ENCODE measurements around the gene LARP1B. TPM values are rescaled to one million over a fixed set of nuclear protein-coding genes. Genes with fewer than 3 reads are reported as not detected.
A peak's percentile ranks its signal among the peaks of the same experiment; 100 is the strongest.

LARP1B gene
- total and polyA plus RNA-seq, 2 donors (not counting 1 experiment from before 2014, with no cell fraction given) = 16.8 to 17.1 TPM

DNA sequence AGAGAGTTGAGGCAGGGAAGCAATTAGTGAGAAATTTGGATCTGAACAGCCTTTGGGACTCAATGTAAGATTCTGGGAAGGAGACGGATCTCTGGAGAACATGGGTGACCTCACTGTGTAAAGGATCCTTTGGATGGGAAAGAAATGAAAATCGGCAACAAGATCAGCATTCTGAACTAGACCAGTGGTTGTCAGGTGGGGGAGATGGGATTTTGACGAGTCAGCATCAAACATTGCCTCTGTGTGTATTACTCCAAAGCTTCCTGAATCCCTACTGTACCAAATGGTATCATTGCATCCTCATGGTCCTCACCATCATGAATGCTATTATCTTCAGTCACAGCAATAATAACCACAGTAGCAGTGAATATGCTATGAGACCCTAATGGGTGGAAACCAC is 173.7 kb downstream of the LARP1B start:
- no peak overlapping the region for H3K4me2 ChIP-seq (ENCODE audit: extremely low read depth, insufficient read depth, low read length)
- H3K36me3 ChIP-seq (ENCODE audit: control insufficient read depth, insufficient read depth, low read length) = no peaks in the 10 kb centered on the region
- no peak overlapping the region for H3K4me3 ChIP-seq (replicated peaks in 1 of 4; ENCODE audit: control extremely low read depth in 1 of 4, insufficient read depth in 1 of 4, low read depth in 3 of 4, low read length in 4 of 4)
- no peak overlapping the region for H2AFZ ChIP-seq (ENCODE audit: low read length)
- H3K27me3 ChIP-seq (ENCODE audit: control insufficient read depth, insufficient read depth, low read length) = no peaks in the 10 kb centered on the region
- no peaks in the 10 kb centered on the region for H3K4me1 ChIP-seq (ENCODE audit: control insufficient read depth, extremely low read depth, insufficient read depth, low read length)
- H3K9ac ChIP-seq (ENCODE audit: insufficient read depth, low read length) = no peak overlapping the region
- no peak for DNase-seq (ENCODE audit: low read depth in 2 of 2)
- H3K27ac ChIP-seq (ENCODE audit: insufficient read depth, low read length) = no peak overlapping the region
- no peaks in the 10 kb centered on the region for H3K9me3 ChIP-seq (ENCODE audit: control insufficient read depth, insufficient read depth, low read depth, low read length)
- TF ChIP-seq, protein P1, sequence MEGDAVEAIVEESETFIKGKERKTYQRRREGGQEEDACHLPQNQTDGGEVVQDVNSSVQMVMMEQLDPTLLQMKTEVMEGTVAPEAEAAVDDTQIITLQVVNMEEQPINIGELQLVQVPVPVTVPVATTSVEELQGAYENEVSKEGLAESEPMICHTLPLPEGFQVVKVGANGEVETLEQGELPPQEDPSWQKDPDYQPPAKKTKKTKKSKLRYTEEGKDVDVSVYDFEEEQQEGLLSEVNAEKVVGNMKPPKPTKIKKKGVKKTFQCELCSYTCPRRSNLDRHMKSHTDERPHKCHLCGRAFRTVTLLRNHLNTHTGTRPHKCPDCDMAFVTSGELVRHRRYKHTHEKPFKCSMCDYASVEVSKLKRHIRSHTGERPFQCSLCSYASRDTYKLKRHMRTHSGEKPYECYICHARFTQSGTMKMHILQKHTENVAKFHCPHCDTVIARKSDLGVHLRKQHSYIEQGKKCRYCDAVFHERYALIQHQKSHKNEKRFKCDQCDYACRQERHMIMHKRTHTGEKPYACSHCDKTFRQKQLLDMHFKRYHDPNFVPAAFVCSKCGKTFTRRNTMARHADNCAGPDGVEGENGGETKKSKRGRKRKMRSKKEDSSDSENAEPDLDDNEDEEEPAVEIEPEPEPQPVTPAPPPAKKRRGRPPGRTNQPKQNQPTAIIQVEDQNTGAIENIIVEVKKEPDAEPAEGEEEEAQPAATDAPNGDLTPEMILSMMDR (conservative IDR thresholded peaks at IDR 0.05 in 1 of 2, IDR thresholded peaks at IDR 0.05 in 1 of 2; ENCODE audit: low read depth in 1 of 2, low read length in 2 of 2) = no peak
- TF ChIP-seq EZH2 (IDR thresholded peaks at IDR 0.05; ENCODE audit: low read length, missing control alignments) = no peak
- H3K79me2 ChIP-seq (ENCODE audit: control insufficient read depth, insufficient read depth, low read length) = no peaks in the 10 kb centered on the region
- no peaks in the 10 kb centered on the region for H4K20me1 ChIP-seq (ENCODE audit: control insufficient read depth, extremely low read depth, insufficient read depth, low read length)

DNA sequence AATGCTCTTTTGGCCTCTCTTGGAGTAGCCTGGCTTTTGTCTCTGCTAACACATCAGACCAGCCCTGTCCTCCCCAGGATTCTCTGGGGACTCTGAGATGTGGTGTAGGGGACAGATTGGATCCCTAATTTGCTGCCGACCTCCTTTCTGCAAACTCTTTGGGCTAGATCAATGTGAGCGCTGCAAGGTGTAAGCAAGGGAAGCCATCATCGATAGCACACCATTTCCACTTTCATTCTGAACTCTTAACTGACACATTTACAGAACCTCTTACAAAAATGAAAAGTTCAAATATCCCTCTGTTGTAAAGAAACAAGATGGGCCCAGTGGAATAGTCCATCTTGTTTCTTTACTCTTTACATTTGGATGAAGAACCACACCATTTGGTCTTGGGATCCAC is 179.9 kb downstream of the LARP1B start:
- H3K9me3 ChIP-seq (ENCODE audit: control insufficient read depth, insufficient read depth, low read depth, low read length) = no peaks in the 10 kb centered on the region
- TF ChIP-seq EZH2 (IDR thresholded peaks at IDR 0.05; ENCODE audit: low read length, missing control alignments) = no peak
- TF ChIP-seq, protein P1 (conservative IDR thresholded peaks at IDR 0.05 in 1 of 2, IDR thresholded peaks at IDR 0.05 in 1 of 2; ENCODE audit: low read depth in 1 of 2, low read length in 2 of 2) = no peak
- peaks cover 9% of the 10 kb centered on the region for H3K4me1 ChIP-seq (ENCODE audit: control insufficient read depth, extremely low read depth, insufficient read depth, low read length)
- no peaks in the 10 kb centered on the region for H3K79me2 ChIP-seq (ENCODE audit: control insufficient read depth, insufficient read depth, low read length)
- H3K27me3 ChIP-seq (ENCODE audit: control insufficient read depth, insufficient read depth, low read length) = no peaks in the 10 kb centered on the region
- no peak for DNase-seq (ENCODE audit: low read depth in 2 of 2)
- no peak overlapping the region for H2AFZ ChIP-seq (ENCODE audit: low read length)
- H4K20me1 ChIP-seq (ENCODE audit: control insufficient read depth, extremely low read depth, insufficient read depth, low read length) = no peaks in the 10 kb centered on the region
- no peak overlapping the region for H3K9ac ChIP-seq (ENCODE audit: insufficient read depth, low read length)
- H3K27ac ChIP-seq (ENCODE audit: insufficient read depth, low read length) = peak overlapping the region; percentile 74
- no peak overlapping the region for H3K4me3 ChIP-seq (replicated peaks in 1 of 4; ENCODE audit: control extremely low read depth in 1 of 4, insufficient read depth in 1 of 4, low read depth in 3 of 4, low read length in 4 of 4)
- peak overlapping the region; percentile 49 for H3K4me2 ChIP-seq (ENCODE audit: extremely low read depth, insufficient read depth, low read length)
- no peaks in the 10 kb centered on the region for H3K36me3 ChIP-seq (ENCODE audit: control insufficient read depth, insufficient read depth, low read length)

DNA sequence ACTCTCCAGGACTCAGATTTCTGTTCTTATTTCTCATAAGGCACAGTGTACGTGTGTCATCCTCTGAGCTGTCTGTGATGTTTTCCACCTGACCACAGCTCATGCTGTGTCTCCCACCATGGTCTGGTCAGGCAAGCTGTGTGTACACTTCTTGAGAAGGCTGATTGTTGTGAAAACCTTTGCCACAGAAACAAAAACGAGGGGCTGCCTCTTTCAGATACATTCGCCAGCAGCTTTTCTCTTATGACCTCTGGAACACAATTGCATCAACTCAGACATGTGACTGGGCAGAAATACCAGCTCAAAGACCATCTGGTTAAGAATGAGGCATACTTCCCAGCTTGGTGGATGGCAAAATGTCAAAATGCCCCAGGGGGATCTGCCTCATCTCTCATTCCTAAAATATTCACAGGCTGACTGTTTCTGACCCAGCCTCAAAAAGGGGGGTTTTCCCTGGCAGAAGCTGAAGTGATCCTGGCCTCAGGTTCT is 180.4 kb downstream of the LARP1B start:
- H3K36me3 ChIP-seq (ENCODE audit: control insufficient read depth, insufficient read depth, low read length) = no peaks in the 10 kb centered on the region
- no peak overlapping the region for H3K9ac ChIP-seq (ENCODE audit: insufficient read depth, low read length)
- no peaks in the 10 kb centered on the region for H3K27me3 ChIP-seq (ENCODE audit: control insufficient read depth, insufficient read depth, low read length)
- no peaks in the 10 kb centered on the region for H3K9me3 ChIP-seq (ENCODE audit: control insufficient read depth, insufficient read depth, low read depth, low read length)
- H3K4me3 ChIP-seq (replicated peaks in 1 of 4; ENCODE audit: control extremely low read depth in 1 of 4, insufficient read depth in 1 of 4, low read depth in 3 of 4, low read length in 4 of 4) = no peak overlapping the region
- H4K20me1 ChIP-seq (ENCODE audit: control insufficient read depth, extremely low read depth, insufficient read depth, low read length) = no peaks in the 10 kb centered on the region
- TF ChIP-seq, protein P1 (conservative IDR thresholded peaks at IDR 0.05 in 1 of 2, IDR thresholded peaks at IDR 0.05 in 1 of 2; ENCODE audit: low read depth in 1 of 2, low read length in 2 of 2) = no peak
- no peak for TF ChIP-seq EZH2 (IDR thresholded peaks at IDR 0.05; ENCODE audit: low read length, missing control alignments)
- peak overlapping the region; percentile 74 for H3K27ac ChIP-seq (ENCODE audit: insufficient read depth, low read length)
- peak; percentile 93 to 99 for DNase-seq (ENCODE audit: low read depth in 2 of 2)
- peak overlapping the region; percentile 49 for H3K4me2 ChIP-seq (ENCODE audit: extremely low read depth, insufficient read depth, low read length)
- peaks cover 9% of the 10 kb centered on the region for H3K4me1 ChIP-seq (ENCODE audit: control insufficient read depth, extremely low read depth, insufficient read depth, low read length)
- H3K79me2 ChIP-seq (ENCODE audit: control insufficient read depth, insufficient read depth, low read length) = no peaks in the 10 kb centered on the region
- no peak overlapping the region for H2AFZ ChIP-seq (ENCODE audit: low read length)

Measured in fibroblast of lung (primary cell).